NCI-H1417 treated with DMSO at 0.1 percent for 48 hours (cell line): ENCODE results near the gene FAAP24.
"Not testable (repeated sequence)": the region's sequence is repeated elsewhere in the genome, so short reads cannot be mapped to it uniquely, and the experiment has no call there.

Experiments used
- DNase-seq: peaks from one replicate; lab custom pipeline; 2025; lab: John Stamatoyannopoulos, UW

Gene FAAP24

DNA sequence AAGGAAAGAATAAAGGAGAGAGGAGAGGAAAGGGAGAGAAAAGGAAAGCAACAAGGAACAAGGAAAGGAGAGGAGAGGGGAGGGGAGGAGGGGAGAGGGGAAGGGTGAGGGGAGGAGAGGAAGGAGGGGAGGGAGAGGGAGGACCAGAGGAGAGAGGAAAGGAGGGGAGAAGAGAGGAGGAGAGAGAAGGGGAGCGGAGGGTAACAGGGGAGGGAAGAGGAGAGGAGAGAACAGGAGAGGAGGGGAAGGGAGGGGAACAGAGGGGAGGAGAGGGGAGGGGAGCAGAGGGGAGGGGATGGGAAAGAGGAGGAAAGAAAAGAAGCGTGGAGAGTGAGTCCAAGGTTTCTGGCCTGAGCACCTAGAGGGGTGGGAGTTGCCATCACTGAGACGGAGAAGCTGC lies 26.7 kb downstream of the FAAP24 start:
- no peak for DNase-seq

DNA sequence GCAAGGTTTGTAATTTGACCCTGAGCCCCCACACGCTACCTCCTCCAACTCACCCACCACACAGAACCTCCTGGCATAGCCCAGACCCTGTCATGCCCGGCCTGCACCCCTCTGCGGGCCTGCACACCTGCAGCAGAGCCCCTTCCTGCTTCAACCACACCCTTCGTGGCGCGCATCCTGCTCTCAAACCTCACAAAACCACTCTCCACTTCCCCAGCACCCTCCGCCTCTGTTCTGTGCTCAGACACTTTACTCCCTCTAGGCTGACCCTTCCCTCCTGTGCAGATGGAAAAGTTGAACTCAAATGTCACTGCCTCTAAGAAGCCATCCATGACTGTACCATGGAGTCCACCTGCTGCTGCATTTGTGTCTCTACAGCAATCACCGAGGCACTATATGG lies 28.5 kb downstream of the FAAP24 start:
- no peak for DNase-seq

DNA sequence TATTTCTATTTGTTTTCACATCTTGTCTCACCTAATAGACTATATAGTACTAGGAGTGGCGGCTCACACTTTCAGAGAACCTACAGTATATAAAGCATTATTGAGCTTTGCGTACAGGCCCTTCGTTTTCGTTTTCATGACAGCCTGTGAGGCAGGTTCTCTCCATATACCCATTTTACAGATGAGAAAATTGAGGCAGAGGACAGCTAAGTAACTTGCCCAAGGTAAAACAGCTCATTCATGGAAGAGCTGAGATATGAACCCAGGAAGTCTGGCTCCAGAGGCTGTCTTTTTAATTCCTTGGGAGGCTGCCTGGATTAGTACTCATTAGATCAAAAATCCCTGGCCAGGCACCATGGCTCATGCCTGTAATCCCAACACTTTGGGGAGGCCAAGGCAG lies 28.9 kb downstream of the FAAP24 start:
- no peak for DNase-seq

DNA sequence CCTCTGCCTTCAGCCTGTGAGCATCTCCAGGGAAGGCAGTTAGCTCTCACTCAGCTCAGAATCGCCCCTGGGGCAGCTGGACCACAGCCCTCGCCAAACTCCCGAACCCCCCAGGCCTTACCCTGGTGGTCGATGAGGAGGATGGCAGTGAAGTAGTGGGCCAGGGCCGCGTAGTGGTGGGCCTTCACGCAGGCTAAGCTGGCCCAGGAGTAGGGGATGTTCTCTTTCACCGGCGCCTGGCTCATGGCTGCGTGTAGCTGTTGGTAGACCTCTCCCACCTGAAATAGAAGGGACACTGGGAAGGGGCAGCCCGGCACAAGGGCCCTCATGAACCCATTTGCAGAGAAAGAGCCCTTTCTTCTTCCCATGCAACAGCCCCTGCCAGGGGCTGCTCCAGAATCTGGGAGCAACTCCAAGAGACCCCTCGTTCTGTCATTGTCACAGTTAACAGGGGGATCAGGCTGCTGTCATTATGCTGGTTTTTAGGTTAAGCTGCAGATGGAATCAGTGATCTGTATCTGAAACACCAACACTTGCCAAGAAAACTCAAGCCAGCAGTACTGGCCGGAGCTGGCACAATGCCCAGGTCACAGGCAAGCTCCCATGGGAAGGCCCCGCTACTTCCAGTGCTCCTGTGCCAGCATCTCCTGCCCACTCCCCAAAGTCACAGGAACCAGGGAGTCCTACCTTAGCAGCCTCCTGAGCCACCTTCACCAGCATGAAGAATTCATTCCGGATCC lies 30.3 kb downstream of the FAAP24 start:
- DNase-seq: not testable (repeated sequence)

DNA sequence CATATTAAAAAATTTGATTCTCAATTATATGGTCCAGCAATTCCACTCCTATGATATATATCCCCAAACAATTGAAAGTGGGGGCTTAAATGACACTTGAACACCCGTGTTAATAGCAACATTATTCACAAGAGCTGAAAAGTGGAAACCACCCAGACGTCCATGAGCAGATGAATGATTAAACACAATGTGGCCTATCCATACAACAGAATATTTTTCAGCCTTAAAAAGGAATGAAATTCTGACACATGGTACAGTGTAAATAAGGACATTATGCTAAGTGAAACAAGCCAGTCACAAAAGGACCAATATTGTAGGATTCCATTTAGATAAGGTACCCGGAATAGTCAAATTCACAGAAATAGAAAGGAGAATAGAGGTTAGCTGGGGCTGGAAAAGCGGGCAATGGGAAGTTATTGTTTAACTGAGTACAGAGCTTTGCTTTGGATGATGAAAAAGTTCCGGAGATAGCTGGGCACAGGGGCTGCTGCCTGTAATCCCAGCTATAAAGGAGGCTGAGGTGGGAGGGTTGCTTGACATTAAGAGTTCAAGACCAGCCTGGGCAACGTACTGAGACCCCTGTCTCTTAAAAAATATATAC lies 31.5 kb downstream of the FAAP24 start:
- not testable (repeated sequence) for DNase-seq

DNA sequence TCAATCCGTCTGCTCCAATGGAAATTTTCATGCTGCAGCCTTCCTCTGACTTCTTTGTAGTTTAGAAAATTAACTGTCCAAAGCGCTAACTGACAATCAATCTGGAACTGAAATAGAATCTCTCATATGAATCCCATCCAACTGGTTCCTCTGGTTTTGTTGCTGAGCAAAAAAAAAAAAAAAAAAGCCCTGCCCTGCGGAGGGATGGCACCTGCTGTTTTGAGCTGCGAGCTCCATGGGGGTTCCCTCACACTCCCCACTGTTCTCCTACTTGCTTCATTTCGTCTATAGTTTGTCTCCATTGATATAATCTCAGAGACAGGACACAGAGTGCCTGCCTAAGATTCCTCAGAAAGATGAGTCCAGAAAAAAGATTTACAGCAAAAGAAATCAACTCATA lies 33.4 kb downstream of the FAAP24 start:
- peak; percentile 68 for DNase-seq

DNA sequence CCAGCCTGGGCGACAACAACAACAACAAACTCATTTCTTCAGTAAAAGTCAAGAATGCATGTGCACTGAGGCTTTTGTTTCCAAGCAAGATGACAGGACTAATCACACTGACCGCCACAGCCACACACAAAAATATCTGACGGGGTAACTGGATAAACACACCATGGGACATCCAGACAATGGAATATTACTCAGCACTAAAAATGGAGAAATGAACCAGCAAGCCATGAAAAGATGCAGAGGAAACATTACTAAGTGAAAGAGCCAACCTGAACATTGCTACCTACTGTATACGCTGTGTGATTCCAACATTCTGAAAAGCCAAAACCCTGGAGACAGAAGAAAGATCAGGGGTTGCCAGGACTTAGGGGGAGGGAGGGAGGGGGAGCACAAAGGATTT lies 36.7 kb downstream of the FAAP24 start:
- DNase-seq: no peak

DNA sequence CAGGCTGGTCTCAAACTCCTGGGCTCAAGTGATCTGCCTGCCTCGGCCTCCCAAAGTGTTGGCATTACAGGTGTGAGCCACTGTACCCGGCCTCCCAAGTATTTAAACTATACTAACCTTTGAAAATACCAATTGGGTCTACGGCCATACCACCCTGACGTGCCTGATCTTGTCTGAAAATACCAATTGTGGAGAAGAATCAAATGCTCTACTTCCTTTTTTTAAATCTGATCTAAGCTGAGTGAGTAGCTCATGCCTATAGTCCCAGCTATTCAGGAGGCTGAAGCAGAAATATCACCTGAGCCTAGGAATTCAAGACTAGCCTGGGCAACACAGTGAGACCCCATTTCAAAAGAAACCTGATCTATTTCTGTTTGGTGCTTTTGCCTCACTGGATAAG lies 38.8 kb downstream of the FAAP24 start:
- DNase-seq: not testable (repeated sequence)

DNA sequence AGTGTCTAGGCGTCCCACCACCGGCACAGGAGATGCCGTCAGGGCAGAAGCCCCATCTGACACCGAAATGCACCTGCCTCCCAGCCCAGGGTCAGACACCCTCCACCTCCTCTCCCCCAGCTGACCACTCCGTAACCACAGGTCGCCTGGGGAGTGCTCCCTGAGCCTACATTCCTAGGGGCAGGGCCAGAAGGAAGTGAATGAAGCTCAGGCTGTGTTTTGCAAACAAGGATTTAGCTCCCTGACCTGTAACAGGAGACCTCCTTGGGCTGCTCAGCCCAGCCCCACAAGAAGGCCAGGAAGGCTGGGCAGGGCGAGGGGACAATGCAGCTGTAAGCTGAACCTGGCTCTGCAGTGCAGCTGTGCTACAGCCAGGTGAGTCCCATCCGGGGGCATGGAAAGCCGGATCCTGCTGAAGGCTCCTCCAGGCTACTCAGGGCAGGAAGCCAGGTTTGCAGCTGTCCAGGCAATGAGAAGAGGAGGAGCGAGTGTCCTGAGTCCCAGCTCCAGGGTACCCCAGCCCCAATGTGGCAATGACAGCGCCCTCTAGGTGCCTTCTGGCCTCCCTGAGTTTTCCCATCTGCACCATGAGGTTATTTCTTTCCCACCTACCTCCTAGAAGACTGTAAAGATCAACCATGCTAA lies 50.6 kb downstream of the FAAP24 start:
- DNase-seq: no peak

DNA sequence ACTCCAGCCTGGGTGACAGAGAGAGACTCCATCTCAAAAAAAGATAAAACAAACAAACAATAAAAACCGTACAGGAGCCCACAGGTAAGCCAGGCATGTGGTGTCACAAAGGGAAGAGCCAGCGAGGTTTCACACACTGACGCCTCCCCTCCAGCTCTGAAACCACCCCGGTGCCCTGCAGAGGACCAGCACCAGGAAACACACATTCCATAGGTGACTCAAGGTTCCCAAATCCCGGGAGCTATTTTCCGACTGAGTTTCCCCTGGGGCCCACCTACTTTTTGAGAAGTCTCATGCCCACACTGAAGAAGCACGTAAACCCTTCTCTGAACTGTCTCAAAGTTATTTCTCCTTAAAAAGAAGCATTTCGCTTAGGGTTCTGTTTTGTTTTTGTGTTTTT lies 52.4 kb downstream of the FAAP24 start:
- no peak for DNase-seq

DNA sequence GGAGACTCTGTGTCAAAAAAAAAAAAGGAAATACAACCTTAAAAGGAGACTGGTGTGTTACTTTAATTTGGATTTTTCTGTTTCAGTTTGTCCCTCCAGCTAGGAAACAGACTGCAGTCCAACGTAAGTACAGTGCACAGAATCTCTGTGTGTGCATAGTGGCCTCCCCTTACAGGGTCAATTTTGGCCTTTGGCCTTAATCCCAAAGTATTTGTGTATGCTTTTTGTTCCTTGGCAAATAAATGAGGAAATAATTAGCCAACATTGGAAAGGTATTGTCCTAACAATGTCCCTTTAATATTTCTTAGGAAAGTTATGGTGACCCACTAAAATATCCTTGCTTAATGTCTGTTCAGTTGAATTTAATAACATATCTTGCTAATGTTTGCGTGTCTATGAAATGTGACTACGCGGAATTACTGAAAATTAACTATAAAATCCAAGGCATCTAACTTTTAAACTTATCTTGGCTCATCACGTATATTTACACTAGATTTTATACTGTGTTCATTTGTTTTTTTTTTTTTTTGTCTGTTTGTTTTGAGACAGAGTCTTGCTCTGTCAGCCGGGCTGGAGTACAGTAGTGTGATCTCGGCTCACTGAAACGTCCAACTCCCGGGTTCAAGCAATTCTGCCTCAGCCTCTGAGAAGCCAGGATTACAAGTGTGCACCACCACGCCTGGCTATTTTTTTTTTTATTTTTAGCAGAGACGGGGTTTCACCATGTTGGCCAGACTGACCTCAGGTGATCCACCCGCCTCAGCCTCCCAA lies 53.6 kb downstream of the FAAP24 start:
- not testable (repeated sequence) for DNase-seq

DNA sequence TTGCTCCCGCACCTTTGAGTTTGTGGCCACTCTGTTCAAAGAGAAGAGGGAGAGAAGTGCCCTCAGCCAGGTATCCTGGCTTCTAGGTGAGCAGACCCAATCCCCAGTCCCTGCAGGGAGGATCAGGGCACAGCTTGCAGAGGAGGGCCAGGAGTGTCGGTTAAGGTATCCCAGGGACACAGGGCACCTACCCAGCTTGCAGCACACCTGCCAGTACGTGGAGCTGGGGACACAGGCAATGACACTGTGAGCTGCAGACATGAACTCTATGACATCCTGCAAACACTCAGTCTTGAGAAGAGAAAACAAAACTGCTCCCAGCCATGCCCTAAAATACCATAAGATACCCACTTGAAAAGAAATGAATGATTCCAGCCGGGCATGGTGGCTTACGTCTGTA lies 54.6 kb downstream of the FAAP24 start:
- not testable (repeated sequence) for DNase-seq
